Forelimb muscle (tissue), 1 donor: Measurements from ENCODE around the gene MRPL52. TPM values are rescaled to one million over a fixed set of nuclear protein-coding genes. Genes with fewer than 3 reads are reported as not detected.
"Not testable (repeated sequence)": the region's sequence is repeated elsewhere in the genome, so short reads cannot be mapped to it uniquely, and the experiment has no call there.

Experiments
- DNase-seq: peaks from one replicate; pipeline ENCODE4 v3.0.0-alpha.2; 2013; ENCODE audit warnings: low read depth
- polyA plus RNA-seq: library from polyadenylated mRNA; unstranded; fragments of 120-200 nt; gene quantifications from one replicate; pipeline ENCODE4 v1.2.1, GENCODE V29; 2013; ENCODE audit not compliant: insufficient read length

MRPL52 gene
- polyA plus RNA-seq, 1 donor, result 73.7 TPM

- DNase-seq, result no peak
These were observed 23.5 kb downstream of the MRPL52 start for GRCh38 chr14:22852940-22853767.

- DNase-seq, result not testable (repeated sequence)
These were observed 24.6 kb downstream of the MRPL52 start for GRCh38 chr14:22854296-22854695.

- DNase-seq, result no peak
These were observed 25.5 kb downstream of the MRPL52 start for GRCh38 chr14:22854963-22855724.

- DNase-seq, result no peak
These were observed 26.7 kb downstream of the MRPL52 start for GRCh38 chr14:22856428-22856827.

- not testable (repeated sequence) for DNase-seq
These were observed 30.7 kb downstream of the MRPL52 start for GRCh38 chr14:22860377-22860776.

GRCh38 chr14:22861651-22862050, 32.0 kb downstream of the MRPL52 start:
- no peak for DNase-seq

GRCh38 chr14:22864979-22865378, 35.3 kb downstream of the MRPL52 start:
- DNase-seq, result no peak

- no peak for DNase-seq
These were observed 36.0 kb downstream of the MRPL52 start for GRCh38 chr14:22865424-22866405.

- no peak for DNase-seq
These were observed 37.2 kb downstream of the MRPL52 start for GRCh38 chr14:22866874-22867273.

GRCh38 chr14:22870811-22871223, 41.1 kb downstream of the MRPL52 start:
- DNase-seq, result no peak

GRCh38 chr14:22871224-22872032, 41.7 kb downstream of the MRPL52 start, which contains the start of gene LRP10:
Gene LRP10, plus strand, starts transcription at chr14:22871740. Its CDS starts 564 bp downstream, at chr14:22872304.
- DNase-seq, result peak; percentile 80

GRCh38 chr14:22872033-22872832, 42.5 kb downstream of the MRPL52 start:
- DNase-seq, result no peak

- DNase-seq, result no peak
These were observed 43.3 kb downstream of the MRPL52 start for GRCh38 chr14:22872833-22873520.

GRCh38 chr14:22875003-22875747, 45.5 kb downstream of the MRPL52 start:
- no peak for DNase-seq

- DNase-seq, result no peak
These were observed 46.1 kb downstream of the MRPL52 start for GRCh38 chr14:22875748-22876319.

GRCh38 chr14:22877000-22877501, 47.4 kb downstream of the MRPL52 start:
- DNase-seq, result no peak

- DNase-seq, result no peak
These were observed 48.9 kb downstream of the MRPL52 start for GRCh38 chr14:22878271-22879246.
